Measurements from ENCODE around the gene ARHGEF17.

Gene ARHGEF17

GRCh38 chr11:73330569-73331093, 22.6 kb downstream of the ARHGEF17 start:
- no peak for DNase-seq (ENCODE audit: low read depth in 2 of 2)

GRCh38 chr11:73331138-73331916, 23.3 kb downstream of the ARHGEF17 start:
- no peak for DNase-seq (ENCODE audit: low read depth in 2 of 2)

GRCh38 chr11:73333173-73333572, 25.1 kb downstream of the ARHGEF17 start:
- no peak for DNase-seq (ENCODE audit: low read depth in 2 of 2)

- no peak for DNase-seq (ENCODE audit: low read depth in 2 of 2)
Measured at GRCh38 chr11:73333640-73334383, 25.7 kb downstream of the ARHGEF17 start.

- no peak for DNase-seq (ENCODE audit: low read depth in 2 of 2)
Measured at GRCh38 chr11:73334384-73335203, 26.5 kb downstream of the ARHGEF17 start.

- DNase-seq (ENCODE audit: low read depth in 2 of 2) = peak; percentile 69 to 76
Measured at GRCh38 chr11:73335204-73335923, 27.3 kb downstream of the ARHGEF17 start.

GRCh38 chr11:73337846-73338245, 29.8 kb downstream of the ARHGEF17 start:
- no peak for DNase-seq (ENCODE audit: low read depth in 2 of 2)

- no peak for DNase-seq (ENCODE audit: low read depth in 2 of 2)
Measured at GRCh38 chr11:73338279-73338678, 30.2 kb downstream of the ARHGEF17 start.

GRCh38 chr11:73340164-73340563, 32.1 kb downstream of the ARHGEF17 start:
- no peak for DNase-seq (ENCODE audit: low read depth in 2 of 2)

- DNase-seq (ENCODE audit: low read depth in 2 of 2) = no peak
Measured at GRCh38 chr11:73342633-73343032, 34.6 kb downstream of the ARHGEF17 start.

GRCh38 chr11:73343076-73343873, 35.2 kb downstream of the ARHGEF17 start:
- no peak for DNase-seq (ENCODE audit: low read depth in 2 of 2)

- DNase-seq (ENCODE audit: low read depth in 2 of 2) = no peak
Measured at GRCh38 chr11:73344191-73344607, 36.1 kb downstream of the ARHGEF17 start.

- DNase-seq (ENCODE audit: low read depth in 2 of 2) = no peak
Measured at GRCh38 chr11:73345481-73346160, 37.5 kb downstream of the ARHGEF17 start.

GRCh38 chr11:73346186-73346935, 38.3 kb downstream of the ARHGEF17 start:
- DNase-seq (ENCODE audit: low read depth in 2 of 2) = no peak

GRCh38 chr11:73347067-73347466, 39.0 kb downstream of the ARHGEF17 start:
- no peak for DNase-seq (ENCODE audit: low read depth in 2 of 2)

GRCh38 chr11:73348838-73349237, 40.8 kb downstream of the ARHGEF17 start:
- DNase-seq (ENCODE audit: low read depth in 2 of 2) = no peak

- no peak for DNase-seq (ENCODE audit: low read depth in 2 of 2)
Measured at GRCh38 chr11:73349633-73350032, 41.6 kb downstream of the ARHGEF17 start.

GRCh38 chr11:73350908-73351636, 43.0 kb downstream of the ARHGEF17 start:
- peak; percentile 12 to 19 for DNase-seq (ENCODE audit: low read depth in 2 of 2)
